A549 (cell line): ENCODE measurements around the gene ATG10. TPM values are rescaled to one million over a fixed set of nuclear protein-coding genes. Genes with fewer than 3 reads are reported as not detected.

Source experiments
- ATAC-seq, 2 experiments: fragments of 200-7000 bp in 1 of 2; fragments of >200 bp in 1 of 2; cut with Nextera tagmentation in 1 of 2; cut with Tn5 transposase in 1 of 2; 3 replicates each; pipeline versions ENCODE4 v1.8.0 to v1.9.1; 2018 to 2020; ENCODE audit warnings: mild to moderate bottlenecking in 1 of 2, moderate library complexity in 1 of 2
- CTCF ChIA-PET: fragments of 300-600 bp; sonication (Branson Sonifier 250); formaldehyde crosslinking; extraction: SDS; loops from one replicate; lab custom pipeline; 2021; ENCODE audit warnings: antibody characterized with exemption, inconsistent platforms; lab: Yijun Ruan, JAX
- POLR2A ChIA-PET: fragments of 350-600 bp; formaldehyde crosslinking; extraction: SDS; loops from one replicate; lab custom pipeline; 2021; ENCODE audit warnings: antibody characterized with exemption, inconsistent platforms; lab: Yijun Ruan, JAX
- DNase-seq, 2 experiments: peaks; one replicate each; pipeline versions ENCODE4 v3.0.0 to v3.0.0-alpha.2; 2011 to 2016; ENCODE audit warnings: low read depth in 1 of 2, low spot score in 1 of 2
- FAIRE-seq: peaks from 2 replicates; lab custom pipeline; 2011; peaks lifted over from hg19 to GRCh38; lab: Jason Lieb, UNC
- H3K27ac ChIP-seq, 2 experiments: fragments of >200 bp; sonication (Bioruptor Twin); formaldehyde crosslinking; 3 replicates each; pipeline ENCODE4 v1.5.1; 2016 to 2017
- H3K4me1 ChIP-seq: fragments of >200 bp; sonication (Bioruptor Twin); formaldehyde crosslinking; 3 replicates; pipeline ENCODE4 v1.6.1; 2016
- H3K4me2 ChIP-seq: fragments of >200 bp; sonication (Bioruptor Twin); formaldehyde crosslinking; 3 replicates; pipeline ENCODE4 v1.6.1; 2016
- H3K4me3 ChIP-seq: fragments of >200 bp; sonication (Bioruptor Twin); formaldehyde crosslinking; 3 replicates; pipeline ENCODE4 v1.5.1; 2016
- H3K9me3 ChIP-seq: fragments of >200 bp; sonication (Bioruptor Twin); formaldehyde crosslinking; 3 replicates; pipeline ENCODE4 v1.6.1; 2016
- ATOH8 ChIP-seq: fragments of 250-450 bp; sonication (Bioruptor Pico); IDR thresholded peaks from 2 replicates; pipeline ENCODE4 v1.5.0; 2020; ENCODE audit warnings: low read depth, mild to moderate bottlenecking, moderate library complexity
- BCL3 ChIP-seq: fragments of >200 bp; sonication (Bioruptor Twin); formaldehyde crosslinking; IDR thresholded peaks from 3 replicates; pipeline ENCODE4 v1.6.1; 2016
- CBX2 ChIP-seq: fragments of 200-600 bp; sonication (generic); IDR thresholded peaks from 2 replicates; pipeline ENCODE4 v1.6.1; 2016; ENCODE audit warnings: low read depth, mild to moderate bottlenecking, borderline replicate concordance
- CBX8 ChIP-seq: fragments of 200-600 bp; sonication (generic); IDR thresholded peaks from 2 replicates; pipeline ENCODE4 v1.6.1; 2016
- E2F6 ChIP-seq: IDR thresholded peaks from 2 replicates; pipeline ENCODE4 v1.6.1; 2012; ENCODE audit warnings: low read depth, borderline replicate concordance
- ELK1 ChIP-seq: fragments of 150-350 bp; IDR thresholded peaks from 2 replicates; pipeline ENCODE4 v1.6.1; 2014; ENCODE audit warnings: low read depth, mild to moderate bottlenecking, low read length
- FOSL2 ChIP-seq, 2 experiments: fragments of 450-650 bp in 1 of 2; fragments of >200 bp in 1 of 2; sonication (Bioruptor Twin) in 1 of 2; formaldehyde crosslinking; IDR thresholded peaks; 2 replicates each; pipeline versions ENCODE4 v1.5.0 to v1.6.1; 2016 to 2020; ENCODE audit warnings: mild to moderate bottlenecking in 1 of 2, moderate library complexity in 1 of 2
- FOXS1 ChIP-seq: fragments of 250-450 bp; sonication (Bioruptor Pico); IDR thresholded peaks from 2 replicates; pipeline ENCODE4 v1.5.0; 2020; ENCODE audit warnings: mild to moderate bottlenecking, moderate library complexity
- HES2 ChIP-seq: fragments of >200 bp; sonication (Bioruptor Twin); formaldehyde crosslinking; IDR thresholded peaks from 2 replicates; pipeline ENCODE4 v1.6.1; 2016
- JUN ChIP-seq, 2 experiments: fragments of >200 bp; sonication (Bioruptor Twin); formaldehyde crosslinking; IDR thresholded peaks; 2 replicates in 1 of 2; 3 replicates in 1 of 2; pipeline ENCODE4 v1.6.1; 2016 to 2017
- KDM5A ChIP-seq: fragments of 200-600 bp; sonication (generic); IDR thresholded peaks from 2 replicates; pipeline ENCODE4 v1.6.1; 2016; ENCODE audit warnings: antibody characterized with exemption, mild to moderate bottlenecking
- MAFK ChIP-seq: fragments of 450-650 bp; IDR thresholded peaks from 2 replicates; pipeline ENCODE4 v1.6.1; 2014; ENCODE audit not compliant: partially characterized antibody
- RAD21 ChIP-seq, 2 experiments: fragments of >200 bp in 1 of 2; sonication (Bioruptor Twin) in 1 of 2; formaldehyde crosslinking in 1 of 2; IDR thresholded peaks in 1 of 2; conservative IDR thresholded peaks in 1 of 2; 2 replicates in 1 of 2; 3 replicates in 1 of 2; pipeline ENCODE4 v1.6.1; 2012 to 2018; ENCODE audit warnings: inconsistent platforms in 1 of 2
- RARB ChIP-seq: fragments of 250-450 bp; sonication (Bioruptor Pico); IDR thresholded peaks from 2 replicates; pipeline ENCODE4 v1.8.0; 2021; ENCODE audit warnings: mild to moderate bottlenecking, moderate library complexity
- REST ChIP-seq: fragments of 200-600 bp; sonication (generic); IDR thresholded peaks from 2 replicates; pipeline ENCODE4 v1.6.1; 2016; ENCODE audit warnings: antibody characterized with exemption, mild to moderate bottlenecking, moderate library complexity
- SMC3 ChIP-seq: fragments of >200 bp; sonication (Bioruptor Twin); formaldehyde crosslinking; IDR thresholded peaks from 3 replicates; pipeline ENCODE4 v1.6.1; 2018; ENCODE audit warnings: inconsistent platforms
- USF2 ChIP-seq: fragments of 450-650 bp; IDR thresholded peaks from 2 replicates; pipeline ENCODE4 v1.6.1; 2014; ENCODE audit warnings: antibody characterized with exemption
- ZFP36 ChIP-seq: fragments of 450-650 bp; IDR thresholded peaks from 2 replicates; pipeline ENCODE4 v1.6.1; 2014; ENCODE audit warnings: borderline replicate concordance; ENCODE audit not compliant: partially characterized antibody
- ZNF302 ChIP-seq: fragments of 250-450 bp; sonication (Bioruptor Pico); IDR thresholded peaks from 2 replicates; pipeline ENCODE4 v1.9.0; 2021; ENCODE audit warnings: inconsistent platforms, mild to moderate bottlenecking, moderate library complexity
- WGBS: methylation state at CpG from one replicate; pipeline ENCODE4 v1.1.6; 2017; ENCODE audit errors: missing lambda C conversion rate; 5-methylcytosine and 5-hydroxymethylcytosine counted together
- polyA plus RNA-seq, 4 experiments: library from polyadenylated mRNA; depleted of rRNA in 3 of 4; stranded (reverse); fragments of >200 nt; fragmentation: RNase III in 1 of 4; extraction: RNeasy Plus Mini Kit Qiagen cat#74134 plus additional on column Dnase treatment in 1 of 4; gene quantifications; 2 replicates in 3 of 4; 3 replicates in 1 of 4; pipeline ENCODE4 v1.2.3, GENCODE V29; 2011 to 2017

Gene ATG10
- polyA plus RNA-seq, 2 of the 4 experiments (the other 2 are of a cell fraction) = 12.7 to 17.9 TPM

- Histone ChIP-seq H3K4me2 (no peak overlapping the region), H3K4me1 (0 out of 3 replicates have a peak, but pooled peaks cover 5% of the 10 kb centered on the region), H3K27ac (no peak overlapping the region), H3K9me3 (peaks cover 21% of the 10 kb centered on the region), H3K4me3 (no peak overlapping the region)
- ChIA-PET POLR2A (no interaction called here), CTCF (no interaction called here)
- TF ChIP-seq USF2 (no peak), REST (no peak), CBX8 (no peak), KDM5A (no peak), E2F6 (no peak), MAFK (no peak), RAD21 (conservative IDR thresholded peaks at IDR 0.05 in 1 of 2, IDR thresholded peaks at IDR 0.05 in 1 of 2) (no peak)
- no peak for ATAC-seq
- WGBS = 96% methylated on average over 2 of the region's 2 CpGs
- no peak for FAIRE-seq
- no peak for DNase-seq
These were observed 72.2 kb downstream of the ATG10 start for GRCh38 chr5:82044010-82044409.

- ChIA-PET POLR2A (no interaction called here), CTCF (no interaction called here)
- no peak overlapping the region for H3K27ac ChIP-seq
- ATAC-seq = 0 out of 6 replicates have a peak, but pooled peaks of 1 of the 2 experiments have one; percentile 24
- no peak for TF ChIP-seq HES2
- no peak for TF ChIP-seq ZFP36
- no peak for TF ChIP-seq SMC3
- no peak for TF ChIP-seq FOSL2 (IDR thresholded peaks at IDR 0.05)
- TF ChIP-seq FOSL2 (CRISPR knock-in tag; IDR thresholded peaks at IDR 0.05) = no peak
- TF ChIP-seq RARB = no peak
- TF ChIP-seq CBX2 = no peak
- no peak for TF ChIP-seq ATOH8 (CRISPR knock-in tag)
- TF ChIP-seq BCL3 = no peak
- no peak for TF ChIP-seq ZNF302
- no peak for TF ChIP-seq ELK1
- TF ChIP-seq RAD21 (conservative IDR thresholded peaks at IDR 0.05 in 1 of 2, IDR thresholded peaks at IDR 0.05 in 1 of 2) = no peak
- no peak for TF ChIP-seq MAFK
- TF ChIP-seq JUN (IDR thresholded peaks at IDR 0.05) = no peak
- no peak for TF ChIP-seq FOXS1
- TF ChIP-seq, all 56 proteins: peak for 0
- Histone ChIP-seq H3K4me1 (0 out of 3 replicates have a peak, but pooled peaks cover 5% of the 10 kb centered on the region), H3K9me3 (peaks cover 21% of the 10 kb centered on the region), H3K4me2 (no peak overlapping the region), H3K4me3 (no peak overlapping the region)
- 84% methylated on average over 3 of the region's 3 CpGs for WGBS
- no peak for DNase-seq
- peak; percentile 32 for FAIRE-seq
These were observed 73.9 kb downstream of the ATG10 start for GRCh38 chr5:82045554-82046275.
